ENCODE data around the gene SLC7A1.
"Not testable (repeated sequence)": the region's sequence is repeated elsewhere in the genome, so short reads cannot be mapped to it uniquely, and the experiment has no call there.

SLC7A1 gene

GRCh38 chr13:29595380-29596063, at the start of gene SLC7A1:
Gene SLC7A1 (minus strand): TSS chr13:29595688. CDS start chr13:29536188, 59,500 bp downstream.
- Histone ChIP-seq H3K4me3 (ENCODE audit: low read depth in 1 of 2, low read length in 2 of 2) (peak within 1 kb of the TSS; percentile 76 to 87), H3K27ac (ENCODE audit: low read length) (peak within 1 kb of the TSS; percentile 97), H3K36me3 (ENCODE audit: control insufficient read depth in 1 of 2, insufficient read depth in 2 of 2, low read length in 2 of 2) (no peaks in the 10 kb centered on the region), H3K4me1 (ENCODE audit: control insufficient read depth in 1 of 2, insufficient read depth in 2 of 2, low read length in 2 of 2) (peaks cover 0 to 4% of the 10 kb centered on the region in 2 donors), H3K9me3 (ENCODE audit: control insufficient read depth in 1 of 2, low read length in 2 of 2) (no peaks in the 10 kb centered on the region), H3K27me3 (ENCODE audit: low read depth, low read length) (no peaks in the 10 kb centered on the region)

GRCh38 chr13:29640665-29641064, 45.2 kb upstream of the SLC7A1 start:
- Histone ChIP-seq H3K27me3 (ENCODE audit: low read depth, low read length) (no peaks in the 10 kb centered on the region), H3K4me3 (ENCODE audit: low read depth in 1 of 2, low read length in 2 of 2) (no peak overlapping the region), H3K4me1 (ENCODE audit: control insufficient read depth in 1 of 2, insufficient read depth in 2 of 2, low read length in 2 of 2) (no peaks in the 10 kb centered on the region), H3K27ac (ENCODE audit: low read length) (no peak overlapping the region), H3K9me3 (ENCODE audit: control insufficient read depth in 1 of 2, low read length in 2 of 2) (no peaks in the 10 kb centered on the region), H3K36me3 (ENCODE audit: control insufficient read depth in 1 of 2, insufficient read depth in 2 of 2, low read length in 2 of 2) (no peaks in the 10 kb centered on the region)

GRCh38 chr13:29636831-29637230, 41.3 kb upstream of the SLC7A1 start:
- not testable (repeated sequence) for H3K4me1 ChIP-seq (ENCODE audit: control insufficient read depth in 1 of 2, insufficient read depth in 2 of 2, low read length in 2 of 2); H3K36me3 ChIP-seq (ENCODE audit: control insufficient read depth in 1 of 2, insufficient read depth in 2 of 2, low read length in 2 of 2); H3K27ac ChIP-seq (ENCODE audit: low read length); H3K27me3 ChIP-seq (ENCODE audit: low read depth, low read length); H3K9me3 ChIP-seq (ENCODE audit: control insufficient read depth in 1 of 2, low read length in 2 of 2); H3K4me3 ChIP-seq (ENCODE audit: low read depth in 1 of 2, low read length in 2 of 2)

GRCh38 chr13:29624997-29625396, 29.5 kb upstream of the SLC7A1 start:
- Histone ChIP-seq H3K27me3 (ENCODE audit: low read depth, low read length) (no peaks in the 10 kb centered on the region), H3K27ac (ENCODE audit: low read length) (no peak overlapping the region), H3K9me3 (ENCODE audit: control insufficient read depth in 1 of 2, low read length in 2 of 2) (no peaks in the 10 kb centered on the region), H3K4me1 (ENCODE audit: control insufficient read depth in 1 of 2, insufficient read depth in 2 of 2, low read length in 2 of 2) (no peaks in the 10 kb centered on the region), H3K36me3 (ENCODE audit: control insufficient read depth in 1 of 2, insufficient read depth in 2 of 2, low read length in 2 of 2) (no peaks in the 10 kb centered on the region), H3K4me3 (ENCODE audit: low read depth in 1 of 2, low read length in 2 of 2) (no peak overlapping the region)

- no peaks in the 10 kb centered on the region for H3K4me1 ChIP-seq (ENCODE audit: control insufficient read depth in 1 of 2, insufficient read depth in 2 of 2, low read length in 2 of 2)
- H3K36me3 ChIP-seq (ENCODE audit: control insufficient read depth in 1 of 2, insufficient read depth in 2 of 2, low read length in 2 of 2) = no peaks in the 10 kb centered on the region
- no peak overlapping the region for H3K4me3 ChIP-seq (ENCODE audit: low read depth in 1 of 2, low read length in 2 of 2)
- no peaks in the 10 kb centered on the region for H3K9me3 ChIP-seq (ENCODE audit: control insufficient read depth in 1 of 2, low read length in 2 of 2)
- H3K27ac ChIP-seq (ENCODE audit: low read length) = no peak overlapping the region
- no peaks in the 10 kb centered on the region for H3K27me3 ChIP-seq (ENCODE audit: low read depth, low read length)
Measured at GRCh38 chr13:29621841-29622240, 26.4 kb upstream of the SLC7A1 start.

GRCh38 chr13:29621051-29621800, 25.7 kb upstream of the SLC7A1 start:
- Histone ChIP-seq H3K36me3 (ENCODE audit: control insufficient read depth in 1 of 2, insufficient read depth in 2 of 2, low read length in 2 of 2) (no peaks in the 10 kb centered on the region), H3K4me1 (ENCODE audit: control insufficient read depth in 1 of 2, insufficient read depth in 2 of 2, low read length in 2 of 2) (no peaks in the 10 kb centered on the region), H3K27ac (ENCODE audit: low read length) (no peak overlapping the region), H3K9me3 (ENCODE audit: control insufficient read depth in 1 of 2, low read length in 2 of 2) (no peaks in the 10 kb centered on the region), H3K4me3 (ENCODE audit: low read depth in 1 of 2, low read length in 2 of 2) (no peak overlapping the region), H3K27me3 (ENCODE audit: low read depth, low read length) (no peaks in the 10 kb centered on the region)

- H3K4me1 ChIP-seq (ENCODE audit: control insufficient read depth in 1 of 2, insufficient read depth in 2 of 2, low read length in 2 of 2) = no peaks in the 10 kb centered on the region
- no peak overlapping the region for H3K27ac ChIP-seq (ENCODE audit: low read length)
- no peaks in the 10 kb centered on the region for H3K27me3 ChIP-seq (ENCODE audit: low read depth, low read length)
- no peak overlapping the region for H3K4me3 ChIP-seq (ENCODE audit: low read depth in 1 of 2, low read length in 2 of 2)
- no peaks in the 10 kb centered on the region for H3K9me3 ChIP-seq (ENCODE audit: control insufficient read depth in 1 of 2, low read length in 2 of 2)
- no peaks in the 10 kb centered on the region for H3K36me3 ChIP-seq (ENCODE audit: control insufficient read depth in 1 of 2, insufficient read depth in 2 of 2, low read length in 2 of 2)
Measured at GRCh38 chr13:29619995-29620394, 24.5 kb upstream of the SLC7A1 start.

GRCh38 chr13:29613101-29613500, 17.6 kb upstream of the SLC7A1 start:
- no peak overlapping the region for H3K27ac ChIP-seq (ENCODE audit: low read length)

GRCh38 chr13:29607465-29607864, 12.0 kb upstream of the SLC7A1 start:
- H3K4me1 ChIP-seq (ENCODE audit: control insufficient read depth in 1 of 2, insufficient read depth in 2 of 2, low read length in 2 of 2) = no peaks in the 10 kb centered on the region
- H3K36me3 ChIP-seq (ENCODE audit: control insufficient read depth in 1 of 2, insufficient read depth in 2 of 2, low read length in 2 of 2) = no peaks in the 10 kb centered on the region
- H3K4me3 ChIP-seq (ENCODE audit: low read depth in 1 of 2, low read length in 2 of 2) = no peak overlapping the region
- no peak overlapping the region for H3K27ac ChIP-seq (ENCODE audit: low read length)
- H3K9me3 ChIP-seq (ENCODE audit: control insufficient read depth in 1 of 2, low read length in 2 of 2) = no peaks in the 10 kb centered on the region
- H3K27me3 ChIP-seq (ENCODE audit: low read depth, low read length) = peaks cover 6% of the 10 kb centered on the region

More at GRCh38 chr13:29613101-29613500, 17.6 kb upstream of the SLC7A1 start:
- Histone ChIP-seq H3K36me3 (ENCODE audit: control insufficient read depth in 1 of 2, insufficient read depth in 2 of 2, low read length in 2 of 2) (no peaks in the 10 kb centered on the region), H3K27me3 (ENCODE audit: low read depth, low read length) (peaks cover 6% of the 10 kb centered on the region), H3K4me3 (ENCODE audit: low read depth in 1 of 2, low read length in 2 of 2) (no peak overlapping the region), H3K4me1 (ENCODE audit: control insufficient read depth in 1 of 2, insufficient read depth in 2 of 2, low read length in 2 of 2) (no peaks in the 10 kb centered on the region), H3K9me3 (ENCODE audit: control insufficient read depth in 1 of 2, low read length in 2 of 2) (peaks cover 0 to 5% of the 10 kb centered on the region in 2 donors)

GRCh38 chr13:29605860-29606526, 10.5 kb upstream of the SLC7A1 start:
- Histone ChIP-seq H3K27ac (ENCODE audit: low read length) (no peak overlapping the region), H3K4me3 (ENCODE audit: low read depth in 1 of 2, low read length in 2 of 2) (no peak overlapping the region), H3K9me3 (ENCODE audit: control insufficient read depth in 1 of 2, low read length in 2 of 2) (no peaks in the 10 kb centered on the region), H3K4me1 (ENCODE audit: control insufficient read depth in 1 of 2, insufficient read depth in 2 of 2, low read length in 2 of 2) (no peaks in the 10 kb centered on the region), H3K27me3 (ENCODE audit: low read depth, low read length) (no peaks in the 10 kb centered on the region), H3K36me3 (ENCODE audit: control insufficient read depth in 1 of 2, insufficient read depth in 2 of 2, low read length in 2 of 2) (no peaks in the 10 kb centered on the region)

- H3K36me3 ChIP-seq (ENCODE audit: control insufficient read depth in 1 of 2, insufficient read depth in 2 of 2, low read length in 2 of 2) = no peaks in the 10 kb centered on the region
- H3K27ac ChIP-seq (ENCODE audit: low read length) = no peak overlapping the region
- H3K4me3 ChIP-seq (ENCODE audit: low read depth in 1 of 2, low read length in 2 of 2) = no peak overlapping the region
- H3K4me1 ChIP-seq (ENCODE audit: control insufficient read depth in 1 of 2, insufficient read depth in 2 of 2, low read length in 2 of 2) = peaks cover 0 to 4% of the 10 kb centered on the region in 2 donors
- no peaks in the 10 kb centered on the region for H3K9me3 ChIP-seq (ENCODE audit: control insufficient read depth in 1 of 2, low read length in 2 of 2)
- no peaks in the 10 kb centered on the region for H3K27me3 ChIP-seq (ENCODE audit: low read depth, low read length)
Measured at GRCh38 chr13:29598321-29598720, 2.8 kb upstream of the SLC7A1 start.

All from muscle layer of duodenum (tissue), 2 donors.